ENCODE results near the gene CLDN22.

- TF ChIP-seq POLR2A (IDR thresholded peaks at IDR 0.05) (no peak), CTCF (IDR thresholded peaks at IDR 0.05 in 8 of 11, conservative IDR thresholded peaks at IDR 0.05 in 3 of 11) (no peak), POLR2AphosphoS5 (IDR thresholded peaks at IDR 0.05) (no peak)
Observed at GRCh38 chr4:183300655-183301054, 19.4 kb downstream of the CLDN22 start.

Data from spleen (tissue), 7 donors.